GM12878 (cell line): ENCODE measurements around the gene OR1I1. TPM values are rescaled to one million over a fixed set of nuclear protein-coding genes. Genes with fewer than 3 reads are reported as not detected.

Source experiments
- ATAC-seq: fragments of 200-7000 bp; cut with Tn5 transposase; 3 replicates; pipeline ENCODE4 v1.9.1; 2020; ENCODE audit warnings: mild to moderate bottlenecking, moderate library complexity
- BruUV-seq: library from RNA; stranded (reverse); fragments of 400-500 nt; replicated peaks from 2 replicates; lab custom pipeline; 2021; lab: Mats Ljungman, UMichigan
- CTCF ChIA-PET: fragments of 300-600 bp; sonication (Branson Sonifier 250); formaldehyde crosslinking; extraction: SDS; loops from one replicate; lab custom pipeline; 2021; ENCODE audit warnings: inconsistent platforms; lab: Yijun Ruan, JAX
- POLR2A ChIA-PET: fragments of 350-600 bp; formaldehyde crosslinking; extraction: SDS; loops from one replicate; lab custom pipeline; 2021; ENCODE audit warnings: inconsistent platforms; lab: Charles Lee
- RAD21 ChIA-PET: fragments of 300-600 bp; sonication (Branson Sonifier 250); formaldehyde crosslinking; loops from one replicate; lab custom pipeline; 2023; ENCODE audit warnings: antibody characterized with exemption; ENCODE audit not compliant: unreplicated experiment; lab: Charles Lee
- SMC1A ChIA-PET: fragments of 300-600 bp; sonication (Branson Sonifier 250); formaldehyde crosslinking; loops from one replicate; lab custom pipeline; 2023; ENCODE audit not compliant: unreplicated experiment, uncharacterized antibody; lab: Charles Lee
- DNase-seq: peaks from one replicate; pipeline ENCODE4 v3.0.0-alpha.2; 2011; ENCODE audit warnings: low read depth, low spot score
- FAIRE-seq: peaks from 3 replicates; lab custom pipeline; 2011; peaks lifted over from hg19 to GRCh38; lab: Jason Lieb, UNC
- H2AFZ ChIP-seq: 2 replicates; pipeline ENCODE4 v1.6.0; 2011; ENCODE audit warnings: low read depth, low read length, control low read depth; ENCODE audit not compliant: control insufficient read depth
- H3K27ac ChIP-seq: 2 replicates; pipeline ENCODE4 v1.5.1; 2011; ENCODE audit warnings: control low read depth; ENCODE audit not compliant: control insufficient read depth, insufficient read depth
- H3K27me3 ChIP-seq, 2 experiments: replicated peaks in 1 of 2; 2 replicates each; pipeline versions ENCODE4 v1.6.0 to v1.6.1; 2011; ENCODE audit warnings: low read length in 1 of 2; ENCODE audit not compliant: control insufficient read depth in 2 of 2, insufficient read depth in 2 of 2
- H3K36me3 ChIP-seq, 2 experiments: 2 replicates each; pipeline ENCODE4 v1.5.1; 2011; ENCODE audit warnings: low read length in 1 of 2; ENCODE audit not compliant: control insufficient read depth in 2 of 2, insufficient read depth in 2 of 2
- H3K4me1 ChIP-seq: 2 replicates; pipeline ENCODE4 v1.6.1; 2011; ENCODE audit warnings: mild to moderate bottlenecking, low read length, moderate library complexity, mixed read lengths; ENCODE audit not compliant: control insufficient read depth, insufficient read depth
- H3K4me2 ChIP-seq: 2 replicates; pipeline ENCODE4 v1.6.0; 2011; ENCODE audit warnings: control low read depth; ENCODE audit not compliant: control insufficient read depth, insufficient read depth
- H3K4me3 ChIP-seq: fragments of 200-600 bp; sonication (generic); 2 replicates; pipeline ENCODE4 v1.5.1; 2016
- H3K79me2 ChIP-seq: 2 replicates; pipeline ENCODE4 v1.6.0; 2011; ENCODE audit warnings: low read length; ENCODE audit not compliant: control insufficient read depth, insufficient read depth
- H3K9ac ChIP-seq: 2 replicates; pipeline ENCODE4 v1.8.0; 2011; ENCODE audit warnings: low read length, control low read depth, mixed read lengths; ENCODE audit not compliant: control insufficient read depth, insufficient read depth
- H3K9me3 ChIP-seq: replicated peaks from 3 replicates; pipeline ENCODE4 v1.5.1; 2011; ENCODE audit warnings: mild to moderate bottlenecking, low read length; ENCODE audit not compliant: control insufficient read depth, insufficient read depth
- H4K20me1 ChIP-seq: 2 replicates; pipeline ENCODE4 v1.6.0; 2011; ENCODE audit not compliant: control insufficient read depth, insufficient read depth
- HDAC6 ChIP-seq: fragments of 200-600 bp; sonication (generic); IDR thresholded peaks from one replicate; pipeline ENCODE4 v1.8.0; 2017; ENCODE audit warnings: antibody characterized with exemption; ENCODE audit not compliant: unreplicated experiment
- KDM1A ChIP-seq: fragments of 200-600 bp; sonication (generic); IDR thresholded peaks from 2 replicates; pipeline ENCODE4 v1.6.1; 2016; ENCODE audit warnings: borderline replicate concordance
- MTA2 ChIP-seq: fragments of 450-650 bp; IDR thresholded peaks from 2 replicates; pipeline ENCODE4 v1.6.1; 2016; ENCODE audit warnings: low read depth, mild to moderate bottlenecking, moderate library complexity
- NR2F1 ChIP-seq: fragments of 450-650 bp; conservative IDR thresholded peaks from 2 replicates; pipeline ENCODE4 v1.6.1; 2017; ENCODE audit warnings: mild to moderate bottlenecking
- PML ChIP-seq: IDR thresholded peaks from 2 replicates; pipeline ENCODE4 v1.6.1; 2012; ENCODE audit warnings: low read length, inconsistent platforms
- POLR2AphosphoS5 ChIP-seq: IDR thresholded peaks from 2 replicates; pipeline ENCODE4 v1.6.1; 2011; ENCODE audit warnings: mild to moderate bottlenecking, low read length, inconsistent platforms
- RBBP5 ChIP-seq: fragments of 200-600 bp; sonication (generic); conservative IDR thresholded peaks from 2 replicates; pipeline ENCODE4 v1.6.1; 2016
- SKIL ChIP-seq: fragments of 450-650 bp; IDR thresholded peaks from 2 replicates; pipeline ENCODE4 v1.6.1; 2017; ENCODE audit warnings: mild to moderate bottlenecking, low read depth, inconsistent platforms; ENCODE audit not compliant: poor library complexity, severe bottlenecking
- WGBS: methylation state at CpG from one replicate; pipeline ENCODE4 v1.1.6; 2016; ENCODE audit warnings: low lambda C conversion rate; ENCODE audit not compliant: insufficient replicate concordance, insufficient coverage; ENCODE audit errors: missing lambda C conversion rate; 5-methylcytosine and 5-hydroxymethylcytosine counted together
- in situ Hi-C: fragments of 300-500 bp; cut with MboI; formaldehyde crosslinking; loops from 9 replicates; pipeline ENCODE4 v1.14.3; 2018; ENCODE audit warnings: mixed read lengths
- intact Hi-C: fragments of 100-400 bp; cut with micrococcal nuclease; formaldehyde crosslinking; loops from one replicate; pipeline ENCODE4 v1.14.2; 2022; ENCODE audit not compliant: unreplicated experiment
- polyA plus RNA-seq, 11 experiments: library from polyadenylated mRNA; depleted of rRNA in 4 of 11; unstranded in 6 of 11; stranded (reverse) in 5 of 11; fragments of >200 nt; fragmentation: Nextera tagmentation in 4 of 11; fragmentation: Illumina TruSeq in 1 of 11; extraction: Ambion mirVana in 4 of 11; extraction: Trizol in 1 of 11; gene quantifications; 1 replicate in 1 of 11; 2 replicates in 10 of 11; pipeline versions ENCODE4 v1.2.1 to v1.2.3, GENCODE V29; 2011 to 2016; ENCODE audit warnings: inconsistent platforms in 2 of 11, missing spikeins in 2 of 11, low read depth in 1 of 11
- total RNA-seq, 4 experiments: library from RNA; depleted of rRNA in 3 of 4; stranded (reverse); fragments of >200 nt in 3 of 4; fragmentation: Illumina TruSeq in 1 of 4; extraction: Trizol in 1 of 4; gene quantifications; 2 replicates each; pipeline versions ENCODE4 v1.2.1 to v1.2.3, GENCODE V29; 2013 to 2021
- TF ChIP-seq, protein P1 (sequence below): IDR thresholded peaks from 2 replicates; pipeline ENCODE4 v1.6.1; 2011; ENCODE audit warnings: borderline replicate concordance, low read depth, mild to moderate bottlenecking, moderate library complexity, low read length; ENCODE audit not compliant: insufficient read depth, poor library complexity, severe bottlenecking
- TF ChIP-seq, protein P2 (sequence below): fragments of 450-650 bp; conservative IDR thresholded peaks from 2 replicates; pipeline ENCODE4 v1.6.1; 2017; ENCODE audit warnings: mild to moderate bottlenecking, moderate library complexity

OR1I1 gene
- total and polyA plus RNA-seq, 10 of the 15 experiments (the other 5 are each of a cell fraction or from before 2014, with no cell fraction given) = not detected

- Histone ChIP-seq H4K20me1 (no peaks in the 10 kb centered on the region), H3K4me1 (no peaks in the 10 kb centered on the region), H3K27me3 (no peaks in the 10 kb centered on the region; a peak in 1 of 4 replicates), H3K27ac (no peak overlapping the region), H3K36me3 (no peaks in the 10 kb centered on the region), H3K79me2 (no peaks in the 10 kb centered on the region), H3K4me3 (no peak overlapping the region), H3K4me2 (no peak overlapping the region), H3K9ac (no peak overlapping the region), H3K9me3 (no peaks in the 10 kb centered on the region), H2AFZ (no peak overlapping the region)
- intact Hi-C loops = no loop called here
- TF ChIP-seq HDAC6 (no peak), MTA2 (no peak), NR2F1 (no peak), KDM1A (no peak), SKIL (no peak), PML (no peak), RBBP5 (no peak), POLR2AphosphoS5 (no peak)
- TF ChIP-seq, protein P1, sequence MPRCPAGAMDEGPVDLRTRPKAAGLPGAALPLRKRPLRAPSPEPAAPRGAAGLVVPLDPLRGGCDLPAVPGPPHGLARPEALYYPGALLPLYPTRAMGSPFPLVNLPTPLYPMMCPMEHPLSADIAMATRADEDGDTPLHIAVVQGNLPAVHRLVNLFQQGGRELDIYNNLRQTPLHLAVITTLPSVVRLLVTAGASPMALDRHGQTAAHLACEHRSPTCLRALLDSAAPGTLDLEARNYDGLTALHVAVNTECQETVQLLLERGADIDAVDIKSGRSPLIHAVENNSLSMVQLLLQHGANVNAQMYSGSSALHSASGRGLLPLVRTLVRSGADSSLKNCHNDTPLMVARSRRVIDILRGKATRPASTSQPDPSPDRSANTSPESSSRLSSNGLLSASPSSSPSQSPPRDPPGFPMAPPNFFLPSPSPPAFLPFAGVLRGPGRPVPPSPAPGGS = no peak
- TF ChIP-seq, protein P2, sequence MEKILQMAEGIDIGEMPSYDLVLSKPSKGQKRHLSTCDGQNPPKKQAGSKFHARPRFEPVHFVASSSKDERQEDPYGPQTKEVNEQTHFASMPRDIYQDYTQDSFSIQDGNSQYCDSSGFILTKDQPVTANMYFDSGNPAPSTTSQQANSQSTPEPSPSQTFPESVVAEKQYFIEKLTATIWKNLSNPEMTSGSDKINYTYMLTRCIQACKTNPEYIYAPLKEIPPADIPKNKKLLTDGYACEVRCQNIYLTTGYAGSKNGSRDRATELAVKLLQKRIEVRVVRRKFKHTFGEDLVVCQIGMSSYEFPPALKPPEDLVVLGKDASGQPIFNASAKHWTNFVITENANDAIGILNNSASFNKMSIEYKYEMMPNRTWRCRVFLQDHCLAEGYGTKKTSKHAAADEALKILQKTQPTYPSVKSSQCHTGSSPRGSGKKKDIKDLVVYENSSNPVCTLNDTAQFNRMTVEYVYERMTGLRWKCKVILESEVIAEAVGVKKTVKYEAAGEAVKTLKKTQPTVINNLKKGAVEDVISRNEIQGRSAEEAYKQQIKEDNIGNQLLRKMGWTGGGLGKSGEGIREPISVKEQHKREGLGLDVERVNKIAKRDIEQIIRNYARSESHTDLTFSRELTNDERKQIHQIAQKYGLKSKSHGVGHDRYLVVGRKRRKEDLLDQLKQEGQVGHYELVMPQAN = no peak
- ChIA-PET SMC1A (interaction anchor here (0.7 kb wide), 1 partner anchor 316 kb away, joined by 3 read pairs; no protein-coding TSS in a partner anchor), POLR2A (no interaction called here), CTCF (no interaction called here), RAD21 (no interaction called here)
- 8% methylated on average over 3 of the region's 3 CpGs for WGBS
- no peak for ATAC-seq
- in situ Hi-C loops = no loop called here
- no TSS peak for BruUV-seq
- DNase-seq = no peak
- no peak for FAIRE-seq
Observed at GRCh38 chr19:15038294-15038693, 43.7 kb upstream of the OR1I1 start.
